AG08396 (cell line): ENCODE data around the gene KRT78.
"Not testable (repeated sequence)": the region's sequence is repeated elsewhere in the genome, so short reads cannot be mapped to it uniquely, and the experiment has no call there.

Experiments used
- DNase-seq: peaks from one replicate; pipeline ENCODE4 v3.0.0; 2012; ENCODE audit warnings: low spot score, mixed read lengths

Gene KRT78

GRCh38 chr12:52872644-52873389 lies 24.0 kb upstream of the KRT78 start:
- no peak for DNase-seq

GRCh38 chr12:52871291-52872039 lies 22.7 kb upstream of the KRT78 start:
- DNase-seq: peak; percentile 81

GRCh38 chr12:52870361-52871290 lies 21.8 kb upstream of the KRT78 start:
- DNase-seq: peak; percentile 79

GRCh38 chr12:52867642-52868041 lies 18.8 kb upstream of the KRT78 start:
- no peak for DNase-seq

GRCh38 chr12:52867152-52867551 lies 18.4 kb upstream of the KRT78 start:
- DNase-seq: no peak

GRCh38 chr12:52865090-52865944 lies 16.5 kb upstream of the KRT78 start:
- peak; percentile 86 for DNase-seq

GRCh38 chr12:52862023-52862422 lies 13.2 kb upstream of the KRT78 start:
- DNase-seq: no peak

- DNase-seq: no peak
Measured at GRCh38 chr12:52861511-52861910, 12.7 kb upstream of the KRT78 start.

GRCh38 chr12:52860102-52860823 lies 11.5 kb upstream of the KRT78 start:
- peak; percentile 67 for DNase-seq

GRCh38 chr12:52857500-52857899 lies 8.7 kb upstream of the KRT78 start:
- DNase-seq: no peak

GRCh38 chr12:52856787-52857186 lies 8.0 kb upstream of the KRT78 start:
- DNase-seq: no peak

GRCh38 chr12:52856077-52856476 lies 7.3 kb upstream of the KRT78 start:
- not testable (repeated sequence) for DNase-seq

GRCh38 chr12:52851787-52852186 lies 3.0 kb upstream of the KRT78 start:
- no peak for DNase-seq

- no peak for DNase-seq
Measured at GRCh38 chr12:52850681-52851080, 1.9 kb upstream of the KRT78 start.

GRCh38 chr12:52849511-52849910 lies 717 bp upstream of the KRT78 start:
- DNase-seq: no peak

GRCh38 chr12:52847335-52848102 lies 1.3 kb downstream of the KRT78 start:
- no peak for DNase-seq

- DNase-seq: no peak
Measured at GRCh38 chr12:52846356-52846970, 2.3 kb downstream of the KRT78 start.

GRCh38 chr12:52845946-52846345 lies 2.8 kb downstream of the KRT78 start:
- DNase-seq: no peak

GRCh38 chr12:52844386-52844785 lies 4.4 kb downstream of the KRT78 start:
- no peak for DNase-seq
